GM12878 (cell line): ENCODE results near the gene ZNF280D. TPM values are rescaled to one million over a fixed set of nuclear protein-coding genes. Genes with fewer than 3 reads are reported as not detected.

ENCODE experiments used
- ATAC-seq: fragments of 200-7000 bp; cut with Tn5 transposase; 3 replicates; pipeline ENCODE4 v1.9.1; 2020; ENCODE audit warnings: mild to moderate bottlenecking, moderate library complexity
- BruUV-seq: library from RNA; stranded (reverse); fragments of 400-500 nt; replicated peaks from 2 replicates; lab custom pipeline; 2021; lab: Mats Ljungman, UMichigan
- CTCF ChIA-PET: fragments of 300-600 bp; sonication (Branson Sonifier 250); formaldehyde crosslinking; extraction: SDS; loops from one replicate; lab custom pipeline; 2021; ENCODE audit warnings: inconsistent platforms; lab: Yijun Ruan, JAX
- POLR2A ChIA-PET: fragments of 350-600 bp; formaldehyde crosslinking; extraction: SDS; loops from one replicate; lab custom pipeline; 2021; ENCODE audit warnings: inconsistent platforms; lab: Charles Lee
- RAD21 ChIA-PET: fragments of 300-600 bp; sonication (Branson Sonifier 250); formaldehyde crosslinking; loops from one replicate; lab custom pipeline; 2023; ENCODE audit warnings: antibody characterized with exemption; ENCODE audit not compliant: unreplicated experiment; lab: Charles Lee
- SMC1A ChIA-PET: fragments of 300-600 bp; sonication (Branson Sonifier 250); formaldehyde crosslinking; loops from one replicate; lab custom pipeline; 2023; ENCODE audit not compliant: unreplicated experiment, uncharacterized antibody; lab: Charles Lee
- DNase-seq: peaks from one replicate; pipeline ENCODE4 v3.0.0-alpha.2; 2011; ENCODE audit warnings: low read depth, low spot score
- FAIRE-seq: peaks from 3 replicates; lab custom pipeline; 2011; peaks lifted over from hg19 to GRCh38; lab: Jason Lieb, UNC
- H2AFZ ChIP-seq: 2 replicates; pipeline ENCODE4 v1.6.0; 2011; ENCODE audit warnings: low read depth, low read length, control low read depth; ENCODE audit not compliant: control insufficient read depth
- H3K27ac ChIP-seq: 2 replicates; pipeline ENCODE4 v1.5.1; 2011; ENCODE audit warnings: control low read depth; ENCODE audit not compliant: control insufficient read depth, insufficient read depth
- H3K27me3 ChIP-seq, 2 experiments: replicated peaks in 1 of 2; 2 replicates each; pipeline versions ENCODE4 v1.6.0 to v1.6.1; 2011; ENCODE audit warnings: low read length in 1 of 2; ENCODE audit not compliant: control insufficient read depth in 2 of 2, insufficient read depth in 2 of 2
- H3K36me3 ChIP-seq, 2 experiments: 2 replicates each; pipeline ENCODE4 v1.5.1; 2011; ENCODE audit warnings: low read length in 1 of 2; ENCODE audit not compliant: control insufficient read depth in 2 of 2, insufficient read depth in 2 of 2
- H3K4me1 ChIP-seq: 2 replicates; pipeline ENCODE4 v1.6.1; 2011; ENCODE audit warnings: mild to moderate bottlenecking, low read length, moderate library complexity, mixed read lengths; ENCODE audit not compliant: control insufficient read depth, insufficient read depth
- H3K4me2 ChIP-seq: 2 replicates; pipeline ENCODE4 v1.6.0; 2011; ENCODE audit warnings: control low read depth; ENCODE audit not compliant: control insufficient read depth, insufficient read depth
- H3K4me3 ChIP-seq: fragments of 200-600 bp; sonication (generic); 2 replicates; pipeline ENCODE4 v1.5.1; 2016
- H3K79me2 ChIP-seq: 2 replicates; pipeline ENCODE4 v1.6.0; 2011; ENCODE audit warnings: low read length; ENCODE audit not compliant: control insufficient read depth, insufficient read depth
- H3K9ac ChIP-seq: 2 replicates; pipeline ENCODE4 v1.8.0; 2011; ENCODE audit warnings: low read length, control low read depth, mixed read lengths; ENCODE audit not compliant: control insufficient read depth, insufficient read depth
- H3K9me3 ChIP-seq: replicated peaks from 3 replicates; pipeline ENCODE4 v1.5.1; 2011; ENCODE audit warnings: mild to moderate bottlenecking, low read length; ENCODE audit not compliant: control insufficient read depth, insufficient read depth
- H4K20me1 ChIP-seq: 2 replicates; pipeline ENCODE4 v1.6.0; 2011; ENCODE audit not compliant: control insufficient read depth, insufficient read depth
- BRCA1 ChIP-seq: IDR thresholded peaks from 2 replicates; pipeline ENCODE4 v1.6.1; 2011; ENCODE audit warnings: low read depth, low read length, improper control_type of control experiment
- CTCF ChIP-seq, 3 experiments: IDR thresholded peaks in 2 of 3; conservative IDR thresholded peaks in 1 of 3; 2 replicates each; pipeline ENCODE4 v1.5.1; 2011; ENCODE audit warnings: low read depth in 3 of 3, low read length in 3 of 3, mild to moderate bottlenecking in 3 of 3, control low read depth in 2 of 3, moderate library complexity in 2 of 3, inconsistent platforms in 1 of 3, mixed read lengths in 1 of 3; ENCODE audit not compliant: control insufficient read depth in 2 of 3, insufficient read depth in 1 of 3; ENCODE audit errors: extremely low read depth in 1 of 3
- NFYB ChIP-seq: IDR thresholded peaks from 2 replicates; pipeline ENCODE4 v1.6.1; 2011; ENCODE audit warnings: low read depth, mild to moderate bottlenecking, low read length, improper control_type of control experiment, moderate library complexity; ENCODE audit not compliant: insufficient read depth
- RBBP5 ChIP-seq: fragments of 200-600 bp; sonication (generic); conservative IDR thresholded peaks from 2 replicates; pipeline ENCODE4 v1.6.1; 2016
- SMAD5 ChIP-seq: IDR thresholded peaks from 2 replicates; pipeline ENCODE4 v1.6.1; 2016; ENCODE audit warnings: antibody characterized with exemption, low read depth
- SP1 ChIP-seq: IDR thresholded peaks from one replicate; pipeline ENCODE4 v1.6.1; 2011; ENCODE audit warnings: low read depth, low read length
- STAT3 ChIP-seq: IDR thresholded peaks from 2 replicates; pipeline ENCODE4 v1.6.1; 2011; ENCODE audit warnings: low read depth, low read length, improper control_type of control experiment
- WGBS: methylation state at CpG from one replicate; pipeline ENCODE4 v1.1.6; 2016; ENCODE audit warnings: low lambda C conversion rate; ENCODE audit not compliant: insufficient replicate concordance, insufficient coverage; ENCODE audit errors: missing lambda C conversion rate; 5-methylcytosine and 5-hydroxymethylcytosine counted together
- in situ Hi-C: fragments of 300-500 bp; cut with MboI; formaldehyde crosslinking; loops from 9 replicates; pipeline ENCODE4 v1.14.3; 2018; ENCODE audit warnings: mixed read lengths
- intact Hi-C: fragments of 100-400 bp; cut with micrococcal nuclease; formaldehyde crosslinking; loops from one replicate; pipeline ENCODE4 v1.14.2; 2022; ENCODE audit not compliant: unreplicated experiment
- polyA plus RNA-seq, 11 experiments: library from polyadenylated mRNA; depleted of rRNA in 4 of 11; unstranded in 6 of 11; stranded (reverse) in 5 of 11; fragments of >200 nt; fragmentation: Nextera tagmentation in 4 of 11; fragmentation: Illumina TruSeq in 1 of 11; extraction: Ambion mirVana in 4 of 11; extraction: Trizol in 1 of 11; gene quantifications; 1 replicate in 1 of 11; 2 replicates in 10 of 11; pipeline versions ENCODE4 v1.2.1 to v1.2.3, GENCODE V29; 2011 to 2016; ENCODE audit warnings: inconsistent platforms in 2 of 11, missing spikeins in 2 of 11, low read depth in 1 of 11
- total RNA-seq, 4 experiments: library from RNA; depleted of rRNA in 3 of 4; stranded (reverse); fragments of >200 nt in 3 of 4; fragmentation: Illumina TruSeq in 1 of 4; extraction: Trizol in 1 of 4; gene quantifications; 2 replicates each; pipeline versions ENCODE4 v1.2.1 to v1.2.3, GENCODE V29; 2013 to 2021

The ZNF280D gene
- total and polyA plus RNA-seq, 10 of the 15 experiments (the other 5 are each of a cell fraction or from before 2014, with no cell fraction given) = 5.6 to 18.6 (median 8.6) TPM

DNA sequence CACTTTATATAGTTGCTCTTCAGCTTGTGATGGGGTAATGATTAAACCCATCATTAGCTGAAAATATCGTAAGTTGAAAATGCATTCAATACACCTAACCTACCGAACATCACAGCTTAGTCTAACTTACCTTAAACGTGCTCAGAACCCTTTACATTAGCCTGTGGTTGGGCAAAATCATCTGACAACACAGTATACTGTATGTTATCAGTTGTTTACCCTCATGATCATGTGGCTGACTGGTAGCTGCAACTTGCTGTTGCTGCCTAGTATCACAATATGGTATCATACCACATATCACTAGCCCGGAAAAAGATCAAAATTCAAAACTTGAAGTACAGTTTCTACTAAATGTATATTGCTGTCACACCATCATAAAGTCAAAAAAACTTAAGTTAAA is 9.5 kb downstream of the ZNF280D start:
- Histone ChIP-seq H4K20me1 (no peaks in the 10 kb centered on the region), H3K4me2 (no peak overlapping the region), H3K27ac (no peak overlapping the region), H3K79me2 (peaks cover 7% of the 10 kb centered on the region; the same call in 1 of the 2 replicates), H3K9me3 (no peaks in the 10 kb centered on the region; the same call in 1 of the 3 replicates), H3K36me3 (no peaks in the 10 kb centered on the region), H3K4me1 (peaks cover 9% of the 10 kb centered on the region), H3K27me3 (no peaks in the 10 kb centered on the region), H3K9ac (no peak overlapping the region), H3K4me3 (no peak overlapping the region), H2AFZ (no peak overlapping the region)
- BruUV-seq = no TSS peak
- DNase-seq (no peak), ATAC-seq (no peak), FAIRE-seq (no peak)
- SMC1A ChIA-PET = no interaction called here
- POLR2A ChIA-PET = no interaction called here
- TF ChIP-seq STAT3 (no peak), CTCF (IDR thresholded peaks at IDR 0.05 in 2 of 3, conservative IDR thresholded peaks at IDR 0.05 in 1 of 3; ENCODE audit: control insufficient read depth in 2 of 3, extremely low read depth in 1 of 3, insufficient read depth in 1 of 3, low read depth in 3 of 3, low read length in 3 of 3) (no peak), RBBP5 (no peak), NFYB (no peak), SMAD5 (no peak), SP1 (no peak), BRCA1 (no peak)
- in situ Hi-C loops (no loop called here), intact Hi-C loops (no loop called here)
- CTCF ChIA-PET = interaction anchor here (1.3 kb wide), 1 partner anchor 227 kb away, joined by 3 read pairs; no protein-coding TSS in a partner anchor
- 91% methylated on average over 4 of the region's 4 CpGs for WGBS
- RAD21 ChIA-PET = no interaction called here
